B cell (primary cell): Measurements from ENCODE around the gene WDR82. TPM values are rescaled to one million over a fixed set of nuclear protein-coding genes. Genes with fewer than 3 reads are reported as not detected.
A peak's percentile ranks its signal among the peaks of the same experiment; 100 is the strongest.

ENCODE experiments used
- ATAC-seq: fragments of 200-7000 bp; cut with Tn5 transposase; one replicate; pipeline ENCODE4 v1.10.0; 2021; ENCODE audit warnings: low read depth, mild to moderate bottlenecking, moderate number of reproducible peaks, moderate library complexity
- CTCF ChIA-PET: fragments of 350-600 bp; sonication (Branson Sonifier 250); formaldehyde crosslinking; loops from one replicate; lab custom pipeline; 2021; ENCODE audit warnings: antibody characterized with exemption, inconsistent platforms; lab: Charles Lee
- POLR2A ChIA-PET: fragments of 350-600 bp; sonication (Branson Sonifier 250); formaldehyde crosslinking; loops from one replicate; lab custom pipeline; 2021; ENCODE audit warnings: antibody characterized with exemption; lab: Charles Lee
- DNase-seq: peaks from one replicate; pipeline ENCODE4 v3.0.0; 2013
- H2AFZ ChIP-seq: 2 replicates; pipeline ENCODE4 v1.6.1; 2012; ENCODE audit warnings: mild to moderate bottlenecking, low read depth, low read length; ENCODE audit not compliant: insufficient read depth, poor library complexity, severe bottlenecking
- H3K27ac ChIP-seq, 2 donors: 1 replicate in 1 of 2; 2 replicates in 1 of 2; pipeline ENCODE4 v1.5.1; 2012 to 2013; ENCODE audit warnings: low read length in 2 of 2, mild to moderate bottlenecking in 2 of 2, moderate library complexity in 1 of 2
- H3K27me3 ChIP-seq, 4 experiments: fragments of 200-600 bp in 1 of 4; sonication (generic) in 1 of 4; replicated peaks in 1 of 4; 1 replicate in 2 of 4; 2 replicates in 2 of 4; pipeline versions ENCODE4 v1.6.1 to v1.7.0; 2013 to 2016; ENCODE audit warnings: low read length in 3 of 4, mild to moderate bottlenecking in 2 of 4, mixed read lengths in 1 of 4, moderate library complexity in 1 of 4; ENCODE audit not compliant: insufficient read depth in 4 of 4, control insufficient read depth in 3 of 4; ENCODE audit errors: control extremely low read depth in 1 of 4
- H3K36me3 ChIP-seq, 2 experiments: replicated peaks in 1 of 2; 1 replicate in 1 of 2; 2 replicates in 1 of 2; pipeline versions ENCODE4 v1.6.1 to v1.7.1; 2013; ENCODE audit warnings: low read length in 1 of 2; ENCODE audit not compliant: insufficient read depth in 2 of 2, control insufficient read depth in 1 of 2; ENCODE audit errors: control extremely low read depth in 1 of 2, extremely low read depth in 1 of 2
- H3K4me1 ChIP-seq, 2 donors: fragments of 200-600 bp in 1 of 2; sonication (generic) in 1 of 2; 1 replicate in 1 of 2; 2 replicates in 1 of 2; pipeline versions ENCODE4 v1.5.1 to v1.6.1; 2013 to 2017; ENCODE audit warnings: low read length in 2 of 2; ENCODE audit not compliant: control insufficient read depth in 2 of 2, insufficient read depth in 2 of 2
- H3K4me2 ChIP-seq: replicated peaks from 2 replicates; pipeline ENCODE3; 2012; ENCODE audit warnings: mild to moderate bottlenecking, low read depth, low read length; ENCODE audit not compliant: poor library complexity, severe bottlenecking
- H3K4me3 ChIP-seq, 5 experiments: fragments of 200-600 bp in 1 of 5; sonication (generic) in 1 of 5; 1 replicate in 3 of 5; 2 replicates in 2 of 5; pipeline versions ENCODE4 v1.5.1 to v1.7.0; 2011 to 2016; ENCODE audit warnings: low read length in 4 of 5, mild to moderate bottlenecking in 4 of 5, low read depth in 2 of 5, control low read depth in 1 of 5, moderate library complexity in 1 of 5; ENCODE audit not compliant: insufficient read depth in 1 of 5; ENCODE audit errors: control extremely low read depth in 1 of 5, extremely low read depth in 1 of 5
- H3K79me2 ChIP-seq: fragments of 200-600 bp; sonication (generic); one replicate; pipeline ENCODE4 v1.6.0; 2016; ENCODE audit warnings: low read length; ENCODE audit not compliant: control insufficient read depth, insufficient read depth
- H3K9ac ChIP-seq: fragments of 200-600 bp; sonication (generic); 2 replicates; pipeline ENCODE4 v1.6.1; 2017; ENCODE audit warnings: mild to moderate bottlenecking, low read length, moderate library complexity
- H3K9me3 ChIP-seq, 3 donors: one replicate each; pipeline versions ENCODE4 v1.6.1 to v1.7.1; 2013; ENCODE audit warnings: low read length in 2 of 3; ENCODE audit not compliant: control insufficient read depth in 2 of 3, insufficient read depth in 1 of 3; ENCODE audit errors: control extremely low read depth in 1 of 3
- H4K20me1 ChIP-seq: 2 replicates; pipeline ENCODE4 v1.6.0; 2012; ENCODE audit warnings: mild to moderate bottlenecking, low read length; ENCODE audit not compliant: insufficient read depth, control insufficient read depth, poor library complexity, severe bottlenecking
- H3K27ac Mint-ChIP-seq: one replicate; pipeline ENCODE4 v1.8.0; 2021; ENCODE audit warnings: mixed read lengths
- H3K27me3 Mint-ChIP-seq: one replicate; pipeline ENCODE4 v1.8.0; 2021; ENCODE audit warnings: mixed read lengths
- H3K4me1 Mint-ChIP-seq: one replicate; pipeline ENCODE4 v1.8.0; 2021; ENCODE audit warnings: mixed read lengths
- H3K4me3 Mint-ChIP-seq: one replicate; pipeline ENCODE4 v1.8.0; 2021; ENCODE audit warnings: mixed read lengths
- H3K9me3 Mint-ChIP-seq: one replicate; pipeline ENCODE4 v1.8.0; 2022; ENCODE audit warnings: mixed read lengths; ENCODE audit not compliant: insufficient read depth
- CTCF ChIP-seq: fragments of 200-600 bp; IDR thresholded peaks from one replicate; pipeline ENCODE4 v1.8.0; 2022; ENCODE audit warnings: antibody characterized with exemption, mild to moderate bottlenecking
- EZH2 ChIP-seq: IDR thresholded peaks from 2 replicates; pipeline ENCODE4 v1.6.1; 2012; ENCODE audit warnings: borderline replicate concordance, low read depth, mild to moderate bottlenecking, moderate library complexity, low read length; ENCODE audit not compliant: insufficient read depth, poor library complexity, severe bottlenecking
- WGBS: methylation state at CpG from one replicate; pipeline ENCODE4 v1.1.5; 2013; ENCODE audit warnings: missing lambda C conversion rate; ENCODE audit not compliant: insufficient coverage; 5-methylcytosine and 5-hydroxymethylcytosine counted together
- intact Hi-C: fragments of 100-400 bp; cut with micrococcal nuclease; formaldehyde crosslinking; loops from one replicate; pipeline ENCODE4 v1.10.0; 2022
- polyA plus RNA-seq: library from polyadenylated mRNA; depleted of rRNA; stranded (reverse); fragments of >200 nt; gene quantifications from 2 replicates; pipeline ENCODE4 v1.2.3, GENCODE V29; 2012
- total RNA-seq, 2 donors: library from RNA; stranded (reverse); fragments of 120-200 nt in 1 of 2; gene quantifications; 1 replicate in 1 of 2; 2 replicates in 1 of 2; pipeline versions ENCODE4 v1.2.3 to v1.2.4, GENCODE V29; 2013 to 2022

Gene WDR82
- total and polyA plus RNA-seq, 2 donors (not counting 1 experiment from before 2014, with no cell fraction given), result 27.8 to 101 TPM

DNA sequence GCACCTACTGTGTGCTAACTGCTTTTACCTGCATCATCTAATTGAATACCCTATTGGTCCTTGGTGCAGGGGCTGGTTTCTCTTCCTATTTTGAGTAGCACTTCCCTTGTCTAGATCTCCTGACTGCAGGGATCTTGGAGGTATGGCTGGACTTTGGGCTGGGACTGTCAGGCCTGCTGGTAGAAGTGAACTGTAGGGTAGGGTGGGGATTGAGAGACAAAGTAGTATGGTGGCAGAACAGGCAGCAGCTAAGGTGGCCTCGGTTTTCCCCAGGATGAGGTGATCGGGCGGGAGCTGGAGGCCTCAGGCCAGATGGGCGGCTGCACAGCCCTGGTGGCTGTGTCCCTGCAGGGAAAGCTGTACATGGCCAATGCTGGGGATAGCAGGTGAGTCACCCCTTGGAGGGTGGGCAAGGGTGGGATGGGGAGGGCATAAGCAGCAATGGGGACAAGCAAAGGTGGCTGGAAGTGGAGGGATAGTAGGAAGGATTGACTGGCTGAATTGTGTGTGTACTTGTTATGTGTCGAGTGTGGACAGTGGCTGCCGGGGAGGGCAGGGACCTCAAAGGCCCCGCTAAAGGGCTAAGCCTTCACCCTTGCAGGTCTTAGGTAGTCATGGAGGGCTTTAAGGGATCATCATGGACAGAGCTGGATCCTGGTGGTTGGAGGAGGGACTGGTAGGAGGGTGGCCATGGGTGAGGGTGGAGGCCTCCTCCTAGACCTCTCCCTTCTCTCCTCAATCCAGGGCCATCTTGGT is 30.9 kb downstream of the WDR82 start:
- Mint-ChIP-seq H3K4me1 (peaks cover 56% of the 10 kb centered on the region), H3K4me3 (peak overlapping the region; percentile 84), H3K27me3 (no peaks in the 10 kb centered on the region), H3K9me3 (no peaks in the 10 kb centered on the region), H3K27ac (peak overlapping the region; percentile 86)
- 95% methylated on average over 7 of the region's 7 CpGs for WGBS
- Histone ChIP-seq H3K4me2 (peak overlapping the region; percentile 92), H3K9me3 (no peaks in the 10 kb centered on the region), H3K4me3 (no peak overlapping the region), H4K20me1 (no peaks in the 10 kb centered on the region), H3K36me3 (peaks cover 0 to 32% of the 10 kb centered on the region in 2 experiments), H3K4me1 (peaks cover 38 to 46% of the 10 kb centered on the region in 2 donors), H3K27me3 (no peaks in the 10 kb centered on the region), H3K9ac (no peak overlapping the region), H2AFZ (no peak overlapping the region), H3K79me2 (no peaks in the 10 kb centered on the region), H3K27ac (peak overlapping the region; percentile 2 to 40)
- ChIA-PET POLR2A (interaction anchor here (0.7 to 0.9 kb wide), 2 partner anchors 31 to 94 kb away, joined by 4 to 5 read pairs; partner anchors contain the start of gene WDR82), CTCF (interaction anchor here (0.6 to 2.4 kb wide), 2 partner anchors 16 to 28 kb away, joined by 6 to 13 read pairs; no protein-coding TSS in a partner anchor)
- ATAC-seq (no peak), DNase-seq (peak; percentile 53)
- TF ChIP-seq EZH2, result no peak
- TF ChIP-seq CTCF, result no peak
- intact Hi-C loops, result no loop called here
